ENCODE results near the gene TRMT6. TPM values are rescaled to one million over a fixed set of nuclear protein-coding genes. Genes with fewer than 3 reads are reported as not detected.

The TRMT6 gene
- total RNA-seq, 4 donors from 2014 or later = 6.6 to 9.0 (median 8.8) TPM

- intact Hi-C loops (cut with DNase I) = no loop called here
- no peak overlapping the region for H3K27ac ChIP-seq
- no peaks in the 10 kb centered on the region for H3K36me3 ChIP-seq
- H3K9me3 ChIP-seq = no peaks in the 10 kb centered on the region
- no peaks in the 10 kb centered on the region for H3K27me3 ChIP-seq
- H3K4me1 ChIP-seq = no peaks in the 10 kb centered on the region
- no peak overlapping the region for H3K4me3 ChIP-seq (replicated peaks in 1 of 3)
- TF ChIP-seq POLR2A (IDR thresholded peaks at IDR 0.05) (no peak), CTCF (IDR thresholded peaks at IDR 0.05) (no peak)
- DNase-seq = no peak
- WGBS, 2 donors = 28 to 33% methylated on average over 1 of the region's 1 CpG
Measured at GRCh38 chr20:5920581-5920980, 29.8 kb downstream of the TRMT6 start.

GRCh38 chr20:5919626-5920544 lies 30.4 kb downstream of the TRMT6 start:
- Histone ChIP-seq H3K27me3 (no peaks in the 10 kb centered on the region), H3K9me3 (no peaks in the 10 kb centered on the region), H3K4me3 (replicated peaks in 1 of 3) (no peak overlapping the region), H3K27ac (no peak overlapping the region), H3K4me1 (no peaks in the 10 kb centered on the region), H3K36me3 (no peaks in the 10 kb centered on the region)
- no peak for DNase-seq
- WGBS, 2 donors = 70 to 75% methylated on average over 8 of the region's 8 CpGs
- intact Hi-C loops (cut with DNase I) = no loop called here
- TF ChIP-seq POLR2A (IDR thresholded peaks at IDR 0.05) = no peak
- TF ChIP-seq CTCF (IDR thresholded peaks at IDR 0.05) = no peak

GRCh38 chr20:5918856-5919625 lies 31.3 kb downstream of the TRMT6 start:
- H3K27ac ChIP-seq = no peak overlapping the region
- intact Hi-C loops (cut with DNase I) = no loop called here
- no peaks in the 10 kb centered on the region for H3K36me3 ChIP-seq
- no peaks in the 10 kb centered on the region for H3K9me3 ChIP-seq
- H3K27me3 ChIP-seq = no peaks in the 10 kb centered on the region
- no peak for TF ChIP-seq CTCF (IDR thresholded peaks at IDR 0.05)
- no peak for TF ChIP-seq POLR2A (IDR thresholded peaks at IDR 0.05)
- WGBS, 2 donors = 36 to 42% methylated on average over 3 of the region's 3 CpGs
- H3K4me3 ChIP-seq (replicated peaks in 1 of 3) = no peak overlapping the region
- H3K4me1 ChIP-seq = no peaks in the 10 kb centered on the region
- DNase-seq = no peak

- intact Hi-C loops (cut with DNase I) = no loop called here
- Histone ChIP-seq H3K9me3 (no peaks in the 10 kb centered on the region), H3K4me1 (peaks cover 0 to 5% of the 10 kb centered on the region in 2 donors), H3K27me3 (no peaks in the 10 kb centered on the region), H3K4me3 (replicated peaks in 1 of 3) (no peak overlapping the region), H3K27ac (no peak overlapping the region), H3K36me3 (no peaks in the 10 kb centered on the region)
- DNase-seq = no peak
- TF ChIP-seq POLR2A (IDR thresholded peaks at IDR 0.05) (no peak), CTCF (IDR thresholded peaks at IDR 0.05) (no peak)
- 0 to 19% methylated on average over 1 of the region's 1 CpG for WGBS, 2 donors
Measured at GRCh38 chr20:5914859-5915258, 35.5 kb downstream of the TRMT6 start.

GRCh38 chr20:5913166-5913565 lies 37.2 kb downstream of the TRMT6 start:
- intact Hi-C loops (cut with DNase I) = no loop called here
- Histone ChIP-seq H3K4me3 (replicated peaks in 1 of 3) (no peak overlapping the region), H3K27ac (no peak overlapping the region), H3K9me3 (no peaks in the 10 kb centered on the region), H3K36me3 (no peaks in the 10 kb centered on the region), H3K4me1 (peaks cover 0 to 5% of the 10 kb centered on the region in 2 donors), H3K27me3 (no peaks in the 10 kb centered on the region)
- TF ChIP-seq CTCF (IDR thresholded peaks at IDR 0.05) (no peak), POLR2A (IDR thresholded peaks at IDR 0.05) (no peak)
- DNase-seq = no peak
- WGBS, 2 donors = 93 to 94% methylated on average over 2 of the region's 2 CpGs

Measured in thyroid gland (tissue), 4 donors.